ENCODE data around the gene SPNS2.

The SPNS2 gene

DNA sequence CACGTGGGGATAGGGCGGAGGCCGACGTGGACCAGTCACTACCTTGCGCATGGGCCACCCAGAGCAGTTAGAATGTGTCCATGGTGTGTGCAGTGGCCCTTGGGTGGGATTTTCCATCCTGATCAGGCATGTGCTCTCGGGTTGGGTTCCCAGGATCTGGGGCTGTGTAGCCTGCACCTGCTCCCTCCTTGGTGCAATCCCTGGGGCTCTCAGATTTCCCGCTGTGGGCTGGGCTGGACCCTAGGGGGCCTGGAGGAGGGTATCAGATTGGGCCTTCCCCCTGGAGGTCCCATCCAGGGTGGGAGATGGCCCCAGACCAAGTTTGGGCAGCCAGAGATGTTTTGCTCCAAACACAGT, 86.9 kb downstream of the SPNS2 start:
- H3K9me3 ChIP-seq (ENCODE audit: insufficient read depth, low read depth, low read length) = no peaks in the 10 kb centered on the region
- no peaks in the 10 kb centered on the region for H3K4me1 ChIP-seq (ENCODE audit: insufficient read depth, low read length, poor library complexity, severe bottlenecking)
- no peak overlapping the region for H3K4me2 ChIP-seq (ENCODE audit: low read depth, low read length, poor library complexity, severe bottlenecking)
- no peaks in the 10 kb centered on the region for H3K36me3 ChIP-seq (ENCODE audit: insufficient read depth, low read length)
- H3K9me2 ChIP-seq (replicated peaks; ENCODE audit: low read depth, low read length) = no peaks in the 10 kb centered on the region
- no peaks in the 10 kb centered on the region for H3F3A ChIP-seq (ENCODE audit: low read depth)
- H3K79me2 ChIP-seq (ENCODE audit: insufficient read depth, low read length) = no peaks in the 10 kb centered on the region
- no peak overlapping the region for H3K9ac ChIP-seq (ENCODE audit: low read depth, low read length, poor library complexity, severe bottlenecking)
- H4K20me1 ChIP-seq (ENCODE audit: insufficient read depth, low read length, poor library complexity, severe bottlenecking) = no peaks in the 10 kb centered on the region
- H2AFZ ChIP-seq (ENCODE audit: low read length) = no peak overlapping the region
- TF ChIP-seq, protein P1, sequence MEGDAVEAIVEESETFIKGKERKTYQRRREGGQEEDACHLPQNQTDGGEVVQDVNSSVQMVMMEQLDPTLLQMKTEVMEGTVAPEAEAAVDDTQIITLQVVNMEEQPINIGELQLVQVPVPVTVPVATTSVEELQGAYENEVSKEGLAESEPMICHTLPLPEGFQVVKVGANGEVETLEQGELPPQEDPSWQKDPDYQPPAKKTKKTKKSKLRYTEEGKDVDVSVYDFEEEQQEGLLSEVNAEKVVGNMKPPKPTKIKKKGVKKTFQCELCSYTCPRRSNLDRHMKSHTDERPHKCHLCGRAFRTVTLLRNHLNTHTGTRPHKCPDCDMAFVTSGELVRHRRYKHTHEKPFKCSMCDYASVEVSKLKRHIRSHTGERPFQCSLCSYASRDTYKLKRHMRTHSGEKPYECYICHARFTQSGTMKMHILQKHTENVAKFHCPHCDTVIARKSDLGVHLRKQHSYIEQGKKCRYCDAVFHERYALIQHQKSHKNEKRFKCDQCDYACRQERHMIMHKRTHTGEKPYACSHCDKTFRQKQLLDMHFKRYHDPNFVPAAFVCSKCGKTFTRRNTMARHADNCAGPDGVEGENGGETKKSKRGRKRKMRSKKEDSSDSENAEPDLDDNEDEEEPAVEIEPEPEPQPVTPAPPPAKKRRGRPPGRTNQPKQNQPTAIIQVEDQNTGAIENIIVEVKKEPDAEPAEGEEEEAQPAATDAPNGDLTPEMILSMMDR (conservative IDR thresholded peaks at IDR 0.05; ENCODE audit: low read length) = no peak
- TF ChIP-seq EZH2phosphoT487 (IDR thresholded peaks at IDR 0.05; ENCODE audit: borderline replicate concordance) = no peak
- H3K27me3 ChIP-seq (ENCODE audit: insufficient read depth, low read length, poor library complexity, severe bottlenecking) = no peaks in the 10 kb centered on the region
- H3K4me3 ChIP-seq (ENCODE audit: low read length, poor library complexity, severe bottlenecking) = no peak overlapping the region

DNA sequence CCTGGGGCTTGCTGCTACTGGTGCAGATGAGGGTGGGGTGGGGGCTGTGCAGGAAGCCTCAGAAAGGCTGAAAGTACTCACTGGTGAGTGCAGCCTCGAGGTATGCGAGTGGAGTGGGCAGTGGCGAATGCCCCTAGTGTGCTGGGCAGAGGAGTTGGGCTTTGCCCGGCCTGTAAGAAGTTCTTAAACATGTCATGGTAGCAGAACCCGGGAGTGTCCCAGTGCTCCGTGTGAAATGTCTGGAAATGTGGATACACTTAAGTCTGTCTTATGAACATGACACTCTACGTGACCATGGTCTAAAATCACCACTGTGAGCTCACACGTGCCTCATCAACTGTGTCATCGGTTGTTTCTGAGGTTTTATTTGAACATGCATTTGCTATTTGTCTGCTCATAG, 87.4 kb downstream of the SPNS2 start:
- H2AFZ ChIP-seq (ENCODE audit: low read length) = no peak overlapping the region
- H3F3A ChIP-seq (ENCODE audit: low read depth) = no peaks in the 10 kb centered on the region
- H3K9me2 ChIP-seq (replicated peaks; ENCODE audit: low read depth, low read length) = no peaks in the 10 kb centered on the region
- H3K79me2 ChIP-seq (ENCODE audit: insufficient read depth, low read length) = no peaks in the 10 kb centered on the region
- no peaks in the 10 kb centered on the region for H3K4me1 ChIP-seq (ENCODE audit: insufficient read depth, low read length, poor library complexity, severe bottlenecking)
- H3K4me2 ChIP-seq (ENCODE audit: low read depth, low read length, poor library complexity, severe bottlenecking) = no peak overlapping the region
- H4K20me1 ChIP-seq (ENCODE audit: insufficient read depth, low read length, poor library complexity, severe bottlenecking) = no peaks in the 10 kb centered on the region
- no peaks in the 10 kb centered on the region for H3K27me3 ChIP-seq (ENCODE audit: insufficient read depth, low read length, poor library complexity, severe bottlenecking)
- H3K4me3 ChIP-seq (ENCODE audit: low read length, poor library complexity, severe bottlenecking) = no peak overlapping the region
- H3K9me3 ChIP-seq (ENCODE audit: insufficient read depth, low read depth, low read length) = no peaks in the 10 kb centered on the region
- TF ChIP-seq, protein P1 (conservative IDR thresholded peaks at IDR 0.05; ENCODE audit: low read length) = no peak
- TF ChIP-seq EZH2phosphoT487 (IDR thresholded peaks at IDR 0.05; ENCODE audit: borderline replicate concordance) = no peak
- no peaks in the 10 kb centered on the region for H3K36me3 ChIP-seq (ENCODE audit: insufficient read depth, low read length)
- H3K9ac ChIP-seq (ENCODE audit: low read depth, low read length, poor library complexity, severe bottlenecking) = no peak overlapping the region

DNA sequence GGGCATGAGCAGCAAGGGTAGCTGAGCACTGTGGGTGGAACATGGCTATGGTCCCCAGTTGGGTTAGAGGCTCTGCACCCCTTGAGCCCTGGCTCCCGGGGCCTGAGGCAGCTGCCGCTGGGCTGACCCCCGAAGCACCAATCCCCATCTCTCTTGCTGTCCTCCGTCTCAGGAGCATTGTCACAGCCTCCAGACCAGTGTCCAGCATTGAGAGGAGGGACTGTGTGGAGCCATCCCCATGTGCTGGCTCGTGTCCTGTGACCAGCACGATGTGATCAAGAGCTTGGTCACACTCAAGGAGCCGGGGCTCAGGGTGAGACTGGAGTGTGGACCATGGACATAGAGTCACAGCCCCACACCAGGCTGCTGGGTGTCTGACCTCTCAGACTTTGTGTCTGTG, 88.5 kb downstream of the SPNS2 start:
- no peak for TF ChIP-seq EZH2phosphoT487 (IDR thresholded peaks at IDR 0.05; ENCODE audit: borderline replicate concordance)
- TF ChIP-seq, protein P1 (conservative IDR thresholded peaks at IDR 0.05; ENCODE audit: low read length) = no peak
- Histone ChIP-seq H3K79me2 (ENCODE audit: insufficient read depth, low read length) (no peaks in the 10 kb centered on the region), H3K4me1 (ENCODE audit: insufficient read depth, low read length, poor library complexity, severe bottlenecking) (no peaks in the 10 kb centered on the region), H3K27me3 (ENCODE audit: insufficient read depth, low read length, poor library complexity, severe bottlenecking) (no peaks in the 10 kb centered on the region), H3K36me3 (ENCODE audit: insufficient read depth, low read length) (no peaks in the 10 kb centered on the region), H3K9ac (ENCODE audit: low read depth, low read length, poor library complexity, severe bottlenecking) (no peak overlapping the region), H3K4me3 (ENCODE audit: low read length, poor library complexity, severe bottlenecking) (no peak overlapping the region), H3F3A (ENCODE audit: low read depth) (no peaks in the 10 kb centered on the region), H3K9me2 (replicated peaks; ENCODE audit: low read depth, low read length) (no peaks in the 10 kb centered on the region), H3K9me3 (ENCODE audit: insufficient read depth, low read depth, low read length) (no peaks in the 10 kb centered on the region), H3K4me2 (ENCODE audit: low read depth, low read length, poor library complexity, severe bottlenecking) (no peak overlapping the region), H2AFZ (ENCODE audit: low read length) (no peak overlapping the region), H4K20me1 (ENCODE audit: insufficient read depth, low read length, poor library complexity, severe bottlenecking) (no peaks in the 10 kb centered on the region)
